ENCODE results near the gene CUEDC1. TPM values are rescaled to one million over a fixed set of nuclear protein-coding genes. Genes with fewer than 3 reads are reported as not detected.

CUEDC1 gene
- total and polyA plus RNA-seq, 2 donors (not counting 1 experiment from before 2014, with no cell fraction given) = 0.57 TPM; not detected in 1

GRCh38 chr17:57915985-57916757 lies 39.0 kb downstream of the CUEDC1 start:
- Mint-ChIP-seq H3K27me3 (peaks cover 31% of the 10 kb centered on the region), H3K4me3 (no peak overlapping the region), H3K27ac (no peak overlapping the region), H3K9me3 (ENCODE audit: insufficient read depth) (no peaks in the 10 kb centered on the region), H3K4me1 (no peaks in the 10 kb centered on the region)
- CTCF ChIA-PET = interaction anchor here (0.9 to 2.2 kb wide), 8 partner anchors 9 to 198 kb away, joined by 3 to 16 read pairs (median 4); partner anchors contain the start of gene CUEDC1
- Histone ChIP-seq H3K4me3 (ENCODE audit: control extremely low read depth in 1 of 5, extremely low read depth in 1 of 5, insufficient read depth in 1 of 5, low read depth in 2 of 5, low read length in 4 of 5) (no peak overlapping the region), H3K4me1 (ENCODE audit: control insufficient read depth in 2 of 2, insufficient read depth in 2 of 2, low read length in 2 of 2) (no peaks in the 10 kb centered on the region), H3K4me2 (replicated peaks; ENCODE audit: low read depth, low read length, poor library complexity, severe bottlenecking) (no peak overlapping the region), H3K27ac (ENCODE audit: low read length in 2 of 2) (no peak overlapping the region), H3K9me3 (ENCODE audit: control extremely low read depth in 1 of 3, control insufficient read depth in 2 of 3, insufficient read depth in 1 of 3, low read length in 2 of 3) (no peaks in the 10 kb centered on the region), H3K27me3 (replicated peaks in 1 of 4; ENCODE audit: control extremely low read depth in 1 of 4, control insufficient read depth in 3 of 4, insufficient read depth in 4 of 4, low read length in 3 of 4) (peaks cover 0 to 20% (median 11%) of the 10 kb centered on the region in 4 experiments), H2AFZ (ENCODE audit: insufficient read depth, low read depth, low read length, poor library complexity, severe bottlenecking) (no peak overlapping the region), H3K79me2 (ENCODE audit: control insufficient read depth, insufficient read depth, low read length) (no peaks in the 10 kb centered on the region), H4K20me1 (ENCODE audit: control insufficient read depth, insufficient read depth, low read length, poor library complexity, severe bottlenecking) (no peaks in the 10 kb centered on the region), H3K9ac (ENCODE audit: low read length) (no peak overlapping the region), H3K36me3 (replicated peaks in 1 of 2; ENCODE audit: control extremely low read depth in 1 of 2, control insufficient read depth in 1 of 2, extremely low read depth in 1 of 2, insufficient read depth in 2 of 2, low read length in 1 of 2) (no peaks in the 10 kb centered on the region)
- TF ChIP-seq EZH2 (IDR thresholded peaks at IDR 0.05; ENCODE audit: borderline replicate concordance, insufficient read depth, low read depth, low read length, poor library complexity, severe bottlenecking) (no peak), CTCF (IDR thresholded peaks at IDR 0.05) (no peak)
- ATAC-seq (ENCODE audit: low read depth) (no peak), DNase-seq (no peak)
- 76% methylated on average over 16 of the region's 19 CpGs for WGBS (ENCODE audit: insufficient coverage)
- POLR2A ChIA-PET = no interaction called here
- intact Hi-C loops (cut with micrococcal nuclease) = no loop called here

- POLR2A ChIA-PET = no interaction called here
Observed at GRCh38 chr17:57915544-57915943, 39.7 kb downstream of the CUEDC1 start.

More at GRCh38 chr17:57915544-57915943, 39.7 kb downstream of the CUEDC1 start:
- TF ChIP-seq EZH2 (IDR thresholded peaks at IDR 0.05; ENCODE audit: borderline replicate concordance, insufficient read depth, low read depth, low read length, poor library complexity, severe bottlenecking) (no peak), CTCF (IDR thresholded peaks at IDR 0.05) (no peak)
- no peak overlapping the region for H3K4me2 ChIP-seq (replicated peaks; ENCODE audit: low read depth, low read length, poor library complexity, severe bottlenecking)
- intact Hi-C loops (cut with micrococcal nuclease) = no loop called here
- ATAC-seq (ENCODE audit: low read depth) (no peak), DNase-seq (no peak)
- H3K27me3 Mint-ChIP-seq = peaks cover 32% of the 10 kb centered on the region
- H3K4me3 ChIP-seq (ENCODE audit: control extremely low read depth in 1 of 5, extremely low read depth in 1 of 5, insufficient read depth in 1 of 5, low read depth in 2 of 5, low read length in 4 of 5) = no peak overlapping the region
- no peaks in the 10 kb centered on the region for H3K9me3 ChIP-seq (ENCODE audit: control extremely low read depth in 1 of 3, control insufficient read depth in 2 of 3, insufficient read depth in 1 of 3, low read length in 2 of 3)
- no peak overlapping the region for H3K4me3 Mint-ChIP-seq
- H3K4me1 Mint-ChIP-seq = no peaks in the 10 kb centered on the region
- CTCF ChIA-PET = interaction anchor here (0.9 to 2.2 kb wide), 8 partner anchors 10 to 198 kb away, joined by 3 to 16 read pairs (median 4); partner anchors contain the start of gene CUEDC1
- no peaks in the 10 kb centered on the region for H3K79me2 ChIP-seq (ENCODE audit: control insufficient read depth, insufficient read depth, low read length)
- H3K27ac ChIP-seq (ENCODE audit: low read length in 2 of 2) = no peak overlapping the region
- no peak overlapping the region for H2AFZ ChIP-seq (ENCODE audit: insufficient read depth, low read depth, low read length, poor library complexity, severe bottlenecking)
- no peaks in the 10 kb centered on the region for H3K9me3 Mint-ChIP-seq (ENCODE audit: insufficient read depth)
- H3K4me1 ChIP-seq (ENCODE audit: control insufficient read depth in 2 of 2, insufficient read depth in 2 of 2, low read length in 2 of 2) = no peaks in the 10 kb centered on the region
- WGBS (ENCODE audit: insufficient coverage) = 85% methylated on average over 6 of the region's 9 CpGs
- H3K27ac Mint-ChIP-seq = no peak overlapping the region
- peaks cover 0 to 20% (median 9%) of the 10 kb centered on the region in 4 experiments for H3K27me3 ChIP-seq (replicated peaks in 1 of 4; ENCODE audit: control extremely low read depth in 1 of 4, control insufficient read depth in 3 of 4, insufficient read depth in 4 of 4, low read length in 3 of 4)
- no peak overlapping the region for H3K9ac ChIP-seq (ENCODE audit: low read length)
- H4K20me1 ChIP-seq (ENCODE audit: control insufficient read depth, insufficient read depth, low read length, poor library complexity, severe bottlenecking) = no peaks in the 10 kb centered on the region
- no peaks in the 10 kb centered on the region for H3K36me3 ChIP-seq (replicated peaks in 1 of 2; ENCODE audit: control extremely low read depth in 1 of 2, control insufficient read depth in 1 of 2, extremely low read depth in 1 of 2, insufficient read depth in 2 of 2, low read length in 1 of 2)

All from B cell (primary cell).